Muscle of arm (tissue), 12 donors: Measurements from ENCODE around the gene SLC1A2. TPM values are rescaled to one million over a fixed set of nuclear protein-coding genes. Genes with fewer than 3 reads are reported as not detected.
"Not testable (repeated sequence)": the region's sequence is repeated elsewhere in the genome, so short reads cannot be mapped to it uniquely, and the experiment has no call there.

Experiments
- DNase-seq: peaks from one replicate; pipeline ENCODE4 v3.0.0-alpha.2; 2013
- polyA plus RNA-seq, 12 donors: library from polyadenylated mRNA; unstranded; fragments of 120-200 nt; gene quantifications; one replicate each; pipeline ENCODE4 v1.2.1, GENCODE V29; 2013; ENCODE audit not compliant: insufficient read length in 12 of 12

SLC1A2 gene
- polyA plus RNA-seq, 12 donors: 0.49 to 2.1 (median 0.82) TPM; not detected in 2

- DNase-seq: no peak
These were observed 191.0 kb downstream of the SLC1A2 start for GRCh38 chr11:35228328-35228725.

GRCh38 chr11:35227576-35228327 is 191.6 kb downstream of the SLC1A2 start:
- no peak for DNase-seq

GRCh38 chr11:35226756-35227155 is 192.6 kb downstream of the SLC1A2 start:
- DNase-seq: not testable (repeated sequence)

DNA sequence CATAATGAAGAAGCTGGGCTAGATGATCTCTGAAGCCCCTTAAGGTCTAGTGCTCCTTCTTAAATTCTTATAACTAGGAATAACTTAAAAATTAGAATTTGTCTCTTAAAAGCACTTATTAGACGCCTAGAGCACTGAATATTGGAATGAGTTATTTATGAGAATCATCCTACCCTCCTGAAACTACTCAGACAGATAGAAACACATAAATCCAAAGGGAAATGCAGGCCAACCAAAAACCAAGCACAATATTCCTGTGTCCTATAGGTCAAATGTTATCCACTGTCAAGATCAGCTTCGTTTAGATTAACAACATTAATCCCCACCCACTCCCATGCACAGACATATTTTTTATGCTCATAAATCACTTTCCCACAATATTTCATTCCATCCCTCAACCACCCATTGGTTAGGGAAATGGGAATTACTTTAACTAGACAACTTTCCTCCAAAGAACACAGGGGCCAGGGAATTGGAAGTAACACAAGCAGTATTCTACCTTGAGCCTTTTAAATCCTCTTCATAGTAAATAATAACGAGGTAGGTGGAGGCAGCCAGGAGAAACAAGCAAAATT is 193.3 kb downstream of the SLC1A2 start:
- no peak for DNase-seq

DNA sequence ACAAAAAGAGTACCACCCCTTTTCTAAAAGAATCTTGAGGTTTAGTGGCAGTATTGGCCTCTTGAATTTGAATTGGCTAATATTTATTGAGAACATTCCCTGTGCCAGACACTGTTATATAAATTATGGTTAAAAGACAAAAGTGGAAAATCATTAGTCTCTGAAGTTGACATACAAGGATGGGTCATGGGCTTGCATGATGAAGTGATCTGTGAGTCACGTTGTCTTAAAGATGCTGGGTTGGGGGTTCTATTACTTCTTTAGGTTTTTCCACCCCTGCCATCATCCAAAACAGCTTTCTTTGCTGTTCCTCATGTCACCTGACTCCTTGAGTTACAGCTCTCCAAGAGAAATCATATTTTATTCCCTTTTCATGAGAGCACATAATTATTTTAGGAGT is 195.4 kb downstream of the SLC1A2 start:
- DNase-seq: no peak

DNA sequence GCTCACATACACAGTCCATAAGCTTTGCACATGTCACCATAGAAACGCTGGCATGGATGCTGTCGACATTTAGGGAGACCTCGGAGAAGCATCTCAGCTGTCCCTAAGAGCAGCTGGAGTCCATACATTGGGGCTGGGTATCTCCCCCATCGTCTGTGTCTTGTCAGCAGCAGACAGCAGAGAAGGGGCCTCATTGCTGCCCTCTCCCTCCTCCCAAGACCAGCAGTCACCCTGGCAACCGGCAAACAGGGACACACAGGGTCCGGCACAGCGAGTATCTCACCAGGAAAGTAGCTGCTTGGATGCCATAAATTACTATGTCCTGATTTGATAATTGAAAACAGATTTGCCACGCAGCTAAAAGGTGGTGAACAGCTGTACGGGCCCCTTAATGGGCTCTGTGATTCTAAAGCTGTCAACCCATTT is 196.0 kb downstream of the SLC1A2 start:
- peak; percentile 71 for DNase-seq

- no peak for DNase-seq
These were observed 200.4 kb downstream of the SLC1A2 start for GRCh38 chr11:35218956-35219355.

- DNase-seq: no peak
These were observed 202.2 kb downstream of the SLC1A2 start for GRCh38 chr11:35216962-35217678.

DNA sequence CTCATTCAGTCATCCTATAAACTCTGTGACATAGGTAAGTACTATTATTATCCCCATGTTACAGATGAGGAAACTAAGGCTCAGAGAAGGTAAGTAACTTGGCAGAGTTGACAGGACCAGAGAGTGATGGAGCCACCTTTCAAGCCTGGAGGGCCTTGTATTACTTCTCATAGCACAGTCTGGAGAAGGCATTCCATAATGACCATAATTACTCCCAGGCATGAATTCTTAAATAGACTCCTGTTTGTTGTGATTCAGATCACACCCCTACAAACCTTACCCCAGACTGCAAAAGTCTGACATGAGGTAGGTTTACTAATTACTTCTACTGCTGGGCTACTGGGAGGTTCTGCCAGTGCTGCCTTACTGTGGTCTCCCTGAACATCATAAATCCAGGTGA is 203.4 kb downstream of the SLC1A2 start:
- DNase-seq: no peak

GRCh38 chr11:35214792-35215193 is 204.6 kb downstream of the SLC1A2 start:
- DNase-seq: no peak

DNA sequence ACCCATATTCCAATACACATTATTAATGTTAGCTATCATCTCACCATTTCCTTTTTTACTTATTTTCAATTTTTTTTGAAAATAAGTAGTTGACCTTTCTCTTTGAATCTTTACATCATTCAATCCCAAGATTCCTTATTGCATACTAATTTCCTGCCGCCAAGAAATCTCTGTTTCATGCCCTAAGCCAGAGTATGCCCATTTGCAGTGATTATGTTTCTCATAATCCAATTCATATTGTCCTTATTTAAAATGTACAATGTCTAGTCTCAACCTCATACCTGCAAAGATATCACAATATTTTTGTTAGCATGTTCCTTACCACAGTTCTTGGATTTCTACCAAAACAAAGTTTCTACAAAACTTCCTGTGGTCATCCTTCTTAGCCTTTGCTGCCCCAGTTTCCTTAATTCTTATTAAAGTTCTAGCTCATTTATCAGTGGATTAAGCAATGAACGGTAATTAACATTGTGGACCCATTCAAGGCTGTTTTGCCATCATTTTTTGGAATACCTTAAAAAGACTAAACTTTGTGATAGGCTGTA is 205.1 kb downstream of the SLC1A2 start:
- no peak for DNase-seq

DNA sequence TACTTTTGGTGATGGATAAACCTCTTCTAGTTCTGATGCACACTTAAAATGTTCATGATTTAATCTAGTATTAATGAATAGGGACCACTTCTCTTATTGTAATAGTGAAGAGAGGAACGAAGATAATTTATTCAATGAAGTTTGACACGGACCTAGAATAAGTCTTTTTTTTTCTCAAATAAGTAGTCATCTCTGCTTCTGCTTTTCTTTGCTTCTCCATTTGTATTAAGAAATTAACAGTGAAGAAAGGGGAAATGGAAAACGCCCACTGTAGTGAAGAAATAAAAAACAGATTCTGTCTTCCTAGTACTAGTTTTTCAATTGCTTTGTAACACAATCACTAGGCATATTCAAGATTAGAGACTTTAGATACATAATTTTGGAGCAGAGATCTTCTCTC is 207.4 kb downstream of the SLC1A2 start:
- no peak for DNase-seq

DNA sequence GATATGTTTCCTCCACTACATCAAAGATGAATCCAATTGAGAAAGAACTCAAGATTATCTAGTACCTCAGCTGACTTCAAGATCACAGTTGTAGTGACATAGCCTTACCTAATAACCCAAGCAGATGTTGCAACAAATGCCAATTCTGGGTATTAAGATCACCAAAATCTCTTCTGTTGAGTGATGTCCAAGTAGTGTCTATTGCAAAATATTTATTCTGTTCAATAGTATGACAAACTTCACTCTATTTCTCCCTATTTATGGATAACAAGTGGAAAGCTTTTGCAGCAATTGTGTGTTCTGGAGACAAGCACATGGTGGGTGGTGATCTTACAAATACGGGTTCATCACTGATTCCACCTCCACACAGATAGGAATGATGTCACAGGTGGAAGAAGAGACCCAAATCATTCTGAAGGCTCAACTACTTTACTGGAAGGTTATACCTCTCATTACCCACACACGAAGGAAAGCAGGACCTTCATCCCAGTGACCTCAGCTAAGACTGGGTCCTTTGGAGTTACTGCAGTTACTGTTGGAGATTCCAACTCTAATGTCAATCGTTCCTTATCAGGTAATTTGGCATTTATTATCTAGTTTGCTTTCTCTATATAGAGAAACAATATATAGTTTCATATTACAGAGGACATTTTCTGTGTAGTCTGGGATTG is 208.3 kb downstream of the SLC1A2 start:
- DNase-seq: no peak

- DNase-seq: no peak
These were observed 210.6 kb downstream of the SLC1A2 start for GRCh38 chr11:35208795-35209194.

DNA sequence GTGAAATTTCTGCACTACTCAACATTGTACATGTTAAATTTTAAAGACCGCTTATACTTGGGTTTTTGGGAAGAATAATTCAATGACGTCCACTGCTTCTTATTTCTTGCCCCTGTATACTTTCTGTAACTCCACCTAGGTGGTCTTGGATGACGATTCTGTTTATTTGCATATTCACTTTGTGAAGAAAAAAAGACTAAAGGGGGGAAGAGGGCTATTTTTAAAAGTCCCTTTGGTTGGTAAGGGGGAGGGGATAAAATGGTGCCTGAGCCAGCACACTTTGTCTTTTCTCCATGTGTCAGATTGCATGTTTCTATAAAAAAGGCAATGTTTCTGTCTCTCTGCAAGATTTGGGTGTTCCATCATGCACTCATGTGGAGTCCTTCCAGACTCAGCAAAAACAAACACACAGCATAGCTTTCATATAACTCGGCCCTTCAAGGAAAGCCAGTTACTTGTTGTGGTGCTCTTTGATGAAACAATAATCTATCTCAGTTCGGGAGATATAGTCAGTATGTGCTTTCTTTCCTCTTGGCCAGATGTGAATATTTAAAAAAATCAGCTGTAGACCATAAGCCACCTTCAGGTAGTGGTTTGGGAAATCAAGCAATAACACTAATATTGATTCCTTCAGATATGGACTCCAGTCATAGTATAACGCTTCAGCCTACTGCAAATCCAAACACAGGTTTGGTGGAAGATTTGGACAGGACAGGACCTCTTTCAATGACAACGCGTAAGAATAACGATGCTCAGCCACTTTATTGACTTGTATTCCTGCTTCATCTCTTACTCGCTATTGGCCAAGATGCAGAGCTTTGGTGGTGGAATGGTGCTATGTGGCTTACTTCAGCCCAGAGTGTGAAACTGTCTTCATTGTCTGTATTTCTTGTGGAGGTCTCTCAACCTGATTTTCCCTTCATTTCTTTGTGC is 211.6 kb downstream of the SLC1A2 start:
- DNase-seq: no peak

- no peak for DNase-seq
These were observed 212.7 kb downstream of the SLC1A2 start for GRCh38 chr11:35206616-35207015.

GRCh38 chr11:35204614-35205013 is 214.7 kb downstream of the SLC1A2 start:
- no peak for DNase-seq
